HG03520 (cell line): Measurements from ENCODE around the gene NXT1.
A peak's percentile ranks its signal among the peaks of the same experiment; 100 is the strongest.

ENCODE experiments used
- ATAC-seq: cut with Tn5 transposase; IDR thresholded peaks from one replicate; pipeline ENCODE4 v1.9.1; 2021; ENCODE audit warnings: mild to moderate bottlenecking, moderate library complexity; ENCODE audit not compliant: unreplicated experiment

NXT1 gene

DNA sequence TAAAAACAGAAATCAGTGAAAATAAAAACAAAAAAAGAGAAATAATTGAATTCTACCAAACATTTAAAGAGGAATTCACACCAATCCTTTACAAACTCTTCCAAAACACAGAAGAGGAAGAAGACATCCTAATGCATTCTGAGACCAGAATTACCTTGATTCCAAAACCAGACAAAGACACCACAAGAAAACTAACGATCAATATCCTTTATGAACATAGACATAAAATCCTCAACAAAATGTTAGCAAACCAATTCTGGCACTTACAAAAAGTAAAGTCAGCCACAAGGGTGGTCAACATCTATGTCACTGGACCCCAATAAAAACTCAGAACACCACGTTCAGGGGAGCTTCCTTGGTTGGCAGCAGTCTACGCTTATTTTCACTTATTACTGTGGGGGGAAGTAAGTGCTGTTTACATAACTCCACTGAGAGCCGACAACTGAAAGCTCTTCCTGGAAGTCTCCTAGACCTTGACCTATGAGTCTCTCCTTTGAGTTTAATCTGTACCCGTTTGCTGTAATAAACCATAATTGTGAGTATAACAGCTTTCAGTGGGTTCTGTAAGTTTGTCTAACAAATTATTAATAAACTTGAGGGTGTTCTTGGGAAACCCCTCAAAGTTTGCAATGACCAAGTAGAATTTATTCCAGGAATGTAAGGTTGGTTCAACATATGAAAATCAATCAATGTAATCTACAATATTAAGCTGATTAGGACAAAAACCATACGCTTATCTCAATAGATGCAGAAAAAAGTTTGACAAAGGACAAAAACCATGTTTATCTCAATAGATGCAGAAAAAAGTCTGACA, 35.9 kb downstream of the NXT1 start:
- ATAC-seq: no peak

DNA sequence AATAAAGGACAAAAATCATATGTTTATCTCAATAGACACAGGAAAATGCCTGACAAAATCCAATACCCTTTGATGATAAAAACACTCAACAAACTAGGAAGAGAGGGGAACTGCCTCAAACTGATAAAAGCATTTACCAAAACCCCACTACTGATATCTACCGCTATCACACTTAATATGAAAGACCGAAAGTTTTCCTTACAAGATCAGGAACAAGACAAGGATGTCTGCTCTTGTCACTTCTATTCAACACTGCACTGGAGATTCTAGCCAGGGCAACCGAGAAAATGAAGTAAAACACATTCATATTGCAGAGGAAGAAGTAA, 36.5 kb downstream of the NXT1 start:
- no peak for ATAC-seq

DNA sequence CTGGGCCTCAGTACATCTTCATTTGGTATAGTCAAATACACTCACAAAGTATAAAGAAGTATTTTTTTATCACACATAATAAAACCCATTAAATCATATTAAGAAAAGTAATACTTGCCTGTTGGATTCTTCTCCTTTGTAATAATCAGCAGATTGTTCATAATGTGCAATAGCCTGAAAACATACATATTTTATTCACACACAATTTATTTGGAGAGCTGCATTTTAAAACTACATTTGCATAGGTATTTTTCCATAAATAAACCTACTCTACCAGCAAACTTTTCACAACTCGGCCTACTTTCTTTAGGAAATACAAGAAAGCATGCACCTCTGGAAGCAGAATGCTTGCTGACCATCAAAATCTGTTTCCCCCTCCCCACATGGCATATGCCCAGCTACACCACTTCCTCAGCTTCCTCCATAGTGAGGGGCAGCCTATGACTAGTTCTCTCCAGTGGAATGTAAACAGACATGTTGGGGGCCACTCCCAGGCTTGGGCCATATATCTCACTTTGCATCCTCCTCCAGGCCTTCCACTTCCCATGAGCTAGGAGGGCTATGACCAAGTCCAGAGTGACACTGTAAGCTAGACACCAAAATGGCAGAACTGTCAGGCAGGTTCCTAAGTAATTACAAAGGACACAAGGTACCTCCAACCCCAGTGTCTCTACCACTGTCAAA, 39.6 kb downstream of the NXT1 start:
- ATAC-seq: no peak

DNA sequence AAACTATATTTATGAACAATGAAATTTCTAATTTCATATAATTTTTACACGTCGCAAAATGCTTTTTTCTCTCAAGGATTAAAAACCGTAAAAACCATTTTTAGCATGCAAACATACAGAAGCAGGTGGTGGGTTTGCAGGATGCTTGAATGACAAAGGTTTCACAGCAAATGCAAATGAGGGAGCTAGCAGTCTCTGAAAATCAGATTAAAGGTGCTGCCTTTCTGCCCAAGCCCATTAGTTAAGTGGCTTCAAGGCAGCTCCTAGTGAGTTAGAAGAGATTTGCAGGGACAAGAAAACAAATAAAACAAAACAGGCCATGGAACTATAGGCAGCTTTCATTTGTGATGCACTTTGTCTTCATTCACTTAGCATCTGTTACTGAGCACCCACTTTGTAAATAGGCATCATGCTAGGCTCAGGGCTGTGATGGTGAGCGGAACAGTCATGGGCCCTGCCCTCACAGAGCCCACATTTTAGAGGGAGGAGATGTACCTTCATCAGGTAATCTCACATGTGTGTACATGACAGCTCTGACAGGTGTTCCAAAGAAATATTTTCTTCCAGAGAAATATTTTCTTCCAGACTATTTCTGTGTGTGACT, 41.2 kb downstream of the NXT1 start:
- no peak for ATAC-seq

DNA sequence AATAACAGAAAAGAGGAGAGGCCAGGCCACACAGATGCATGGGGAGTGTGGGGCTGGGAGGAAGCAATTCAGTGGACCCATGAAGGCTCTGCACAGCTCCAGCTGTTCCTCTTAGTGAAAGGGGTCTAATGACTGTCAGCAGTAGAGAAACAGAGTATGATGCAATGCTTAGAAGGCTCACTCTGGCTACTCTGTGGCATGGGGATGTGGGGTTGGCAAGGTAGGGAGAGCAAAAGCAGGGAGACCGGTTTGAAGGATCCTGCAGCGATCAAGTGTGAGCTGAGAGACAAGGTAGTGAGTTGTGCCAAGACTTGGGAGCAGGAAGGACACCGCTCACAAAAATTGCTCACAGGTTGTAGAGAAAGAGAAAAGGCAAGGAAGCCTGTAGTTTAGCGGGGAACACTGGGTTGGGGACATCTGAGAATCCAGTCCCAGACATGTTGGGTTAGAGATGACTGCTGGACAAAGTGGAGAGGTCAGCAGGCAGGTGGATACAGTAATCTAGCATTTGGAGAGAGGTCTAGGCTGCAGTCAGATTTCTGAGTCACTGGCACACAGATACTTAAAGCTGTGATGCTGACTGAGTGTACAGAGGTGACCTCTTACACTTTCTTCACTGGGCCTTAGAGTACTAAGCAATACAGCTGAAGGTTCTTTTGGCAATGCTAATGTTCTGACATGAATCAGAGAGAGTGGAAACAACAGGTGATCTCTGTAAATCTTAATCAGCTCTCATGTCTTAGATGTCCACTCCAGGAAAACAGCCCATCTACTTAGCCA, 43.6 kb downstream of the NXT1 start:
- ATAC-seq: no peak

DNA sequence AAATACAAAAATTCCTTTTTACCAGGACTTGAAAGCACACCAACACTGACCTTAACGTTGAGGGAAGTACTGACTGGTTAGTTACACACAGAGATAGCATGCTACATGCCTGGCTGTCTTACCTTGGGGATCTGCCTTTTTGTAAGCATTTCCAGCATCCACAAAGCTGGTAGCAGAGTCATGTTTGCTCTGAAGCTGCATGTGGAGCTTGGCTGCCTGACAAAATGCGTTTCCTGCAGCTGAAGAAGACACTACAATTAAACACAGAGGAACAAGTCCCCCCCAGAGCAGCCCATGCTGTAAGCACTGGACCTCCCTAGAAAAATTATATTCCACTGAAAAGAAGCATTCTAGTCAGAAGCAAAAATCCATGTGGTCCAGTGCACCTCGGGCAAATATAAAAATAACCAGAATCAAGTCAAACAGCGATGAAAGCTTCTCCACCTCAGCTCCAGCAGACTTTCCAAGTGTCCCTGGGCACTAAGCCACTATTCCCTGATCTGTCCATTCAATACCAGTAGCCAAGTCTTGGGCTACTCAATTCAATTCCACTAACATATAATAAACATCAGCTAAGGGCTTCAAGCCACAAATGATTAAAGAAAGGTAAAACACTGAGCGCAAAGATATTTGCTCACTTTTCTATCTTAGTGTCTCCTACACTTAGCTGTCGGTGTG, 46.5 kb downstream of the NXT1 start:
- no peak for ATAC-seq

DNA sequence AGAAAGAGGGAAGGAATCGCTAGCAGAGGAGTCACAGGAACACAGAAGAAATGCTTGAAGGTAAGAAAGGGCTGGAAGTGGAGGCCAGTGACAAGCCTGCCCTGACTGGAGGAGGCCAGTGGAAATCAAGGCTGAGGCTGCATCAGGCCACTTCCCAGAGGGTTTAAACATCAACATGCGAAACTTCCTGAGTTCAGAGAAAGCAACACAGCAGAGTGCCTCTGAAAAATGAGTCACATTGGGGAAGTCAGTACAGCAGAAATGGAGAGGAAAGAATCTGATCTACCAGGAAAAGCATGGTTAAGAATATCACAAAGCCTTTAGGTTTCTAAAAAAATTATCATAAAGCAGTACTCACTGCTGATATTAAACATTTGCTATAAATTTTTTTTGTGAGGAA, 47.4 kb downstream of the NXT1 start:
- no peak for ATAC-seq

DNA sequence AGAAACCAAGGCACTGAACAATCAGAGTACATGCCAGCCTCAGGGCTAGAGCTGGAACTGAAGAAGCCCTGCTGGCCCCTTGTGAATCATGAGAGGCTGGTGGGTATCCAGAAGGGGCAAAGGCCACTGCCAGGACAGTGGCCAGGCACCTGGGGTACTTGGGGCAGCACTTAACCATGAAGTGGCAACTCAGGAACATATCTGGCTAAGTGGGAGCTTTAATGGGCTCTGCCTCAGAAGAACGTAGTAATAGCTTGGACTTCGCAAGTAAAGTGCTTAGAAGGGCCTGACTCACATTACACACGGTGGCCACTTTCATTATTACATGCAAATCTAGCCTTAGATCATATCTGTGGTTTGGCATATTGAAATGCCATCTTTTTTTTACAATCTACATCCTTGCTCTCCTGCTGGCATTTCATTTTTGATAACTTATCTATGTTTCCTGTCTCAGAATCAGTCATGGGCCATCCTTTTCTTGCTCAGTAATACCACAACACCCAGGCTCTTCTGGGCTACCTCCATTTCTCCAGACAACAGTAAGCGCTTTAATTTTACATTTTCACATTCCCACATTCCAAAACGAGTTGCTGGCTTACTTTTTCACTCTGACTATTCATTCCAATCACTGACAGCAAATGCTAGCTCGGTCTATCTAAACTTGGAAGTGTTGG, 49.1 kb downstream of the NXT1 start:
- ATAC-seq: peak; percentile 56

DNA sequence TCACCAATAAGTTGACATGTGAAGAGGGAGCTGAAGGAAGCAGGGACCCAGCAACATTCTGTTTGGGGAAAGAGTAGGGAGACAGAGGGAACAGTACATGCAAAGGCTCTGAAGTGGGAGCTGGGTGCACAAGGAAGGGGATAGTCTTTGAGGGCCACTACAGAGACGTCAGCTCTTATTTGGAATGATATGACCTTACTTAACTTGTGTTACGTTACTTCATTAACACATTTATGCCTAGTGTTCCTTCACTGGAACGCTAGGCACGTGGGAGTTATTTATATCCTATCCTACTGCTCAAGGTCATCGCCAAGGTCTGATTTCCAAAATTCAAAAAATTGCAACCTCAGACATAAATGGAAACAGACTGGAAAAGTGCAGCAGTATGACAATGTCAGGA, 50.5 kb downstream of the NXT1 start:
- no peak for ATAC-seq

DNA sequence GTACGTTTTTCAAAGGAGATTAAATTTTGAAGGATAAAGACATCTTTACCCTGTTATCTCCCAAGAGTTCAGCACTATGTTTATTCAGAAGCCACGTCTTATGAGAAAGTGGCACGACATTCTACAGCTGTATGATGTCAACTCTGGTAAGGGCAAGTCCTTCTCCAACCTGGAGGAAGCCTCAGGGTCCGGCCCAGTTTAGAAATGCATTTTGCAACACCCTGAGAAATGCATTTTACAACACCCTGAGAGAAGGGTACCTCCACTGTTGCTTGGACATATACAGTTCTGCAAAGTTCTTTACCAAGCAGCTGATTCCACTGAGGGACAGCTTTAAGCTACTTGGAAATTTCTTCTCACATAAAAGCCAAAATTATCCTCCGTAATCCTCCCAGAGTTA, 53.2 kb downstream of the NXT1 start:
- ATAC-seq: no peak

DNA sequence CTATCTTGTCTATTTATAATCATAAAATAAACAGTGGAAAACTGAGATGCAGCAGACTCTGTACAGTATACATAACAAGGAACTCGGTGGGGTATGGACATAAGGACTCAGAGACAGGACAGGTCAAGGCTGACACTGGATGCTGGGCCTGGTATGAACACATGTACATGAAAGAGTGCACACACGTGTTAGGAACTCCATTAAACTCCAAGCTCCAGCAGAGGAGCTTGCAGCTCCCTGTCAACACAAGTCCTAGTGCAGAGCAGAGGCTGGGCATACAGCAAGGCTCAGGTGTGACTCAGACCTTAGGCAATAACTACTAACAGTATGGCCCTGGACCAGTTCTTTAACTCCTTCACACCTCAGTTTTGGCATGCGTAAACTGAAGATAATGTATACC, 53.6 kb downstream of the NXT1 start:
- ATAC-seq: no peak
